Prostate gland (tissue), 2 donors: Measurements from ENCODE around the gene DNAJC11.

Experiments used
- POLR2A ChIP-seq: fragments of 450-650 bp; IDR thresholded peaks from one replicate; pipeline ENCODE4 v1.6.1; 2016; ENCODE audit warnings: antibody characterized with exemption, mild to moderate bottlenecking
- POLR2AphosphoS5 ChIP-seq: sonication (generic); formaldehyde crosslinking; IDR thresholded peaks from one replicate; pipeline ENCODE4 v1.6.1; 2017; ENCODE audit warnings: antibody characterized with exemption
- TF ChIP-seq, protein P1 (sequence below), 4 experiments: fragments of 200-600 bp in 2 of 4; fragments of 450-650 bp in 2 of 4; sonication (generic) in 2 of 4; IDR thresholded peaks; 1 replicate in 3 of 4; 2 replicates in 1 of 4; pipeline ENCODE4 v1.5.1; 2016 to 2019; ENCODE audit warnings: antibody characterized with exemption in 4 of 4, mild to moderate bottlenecking in 2 of 4, moderate library complexity in 2 of 4

DNA sequence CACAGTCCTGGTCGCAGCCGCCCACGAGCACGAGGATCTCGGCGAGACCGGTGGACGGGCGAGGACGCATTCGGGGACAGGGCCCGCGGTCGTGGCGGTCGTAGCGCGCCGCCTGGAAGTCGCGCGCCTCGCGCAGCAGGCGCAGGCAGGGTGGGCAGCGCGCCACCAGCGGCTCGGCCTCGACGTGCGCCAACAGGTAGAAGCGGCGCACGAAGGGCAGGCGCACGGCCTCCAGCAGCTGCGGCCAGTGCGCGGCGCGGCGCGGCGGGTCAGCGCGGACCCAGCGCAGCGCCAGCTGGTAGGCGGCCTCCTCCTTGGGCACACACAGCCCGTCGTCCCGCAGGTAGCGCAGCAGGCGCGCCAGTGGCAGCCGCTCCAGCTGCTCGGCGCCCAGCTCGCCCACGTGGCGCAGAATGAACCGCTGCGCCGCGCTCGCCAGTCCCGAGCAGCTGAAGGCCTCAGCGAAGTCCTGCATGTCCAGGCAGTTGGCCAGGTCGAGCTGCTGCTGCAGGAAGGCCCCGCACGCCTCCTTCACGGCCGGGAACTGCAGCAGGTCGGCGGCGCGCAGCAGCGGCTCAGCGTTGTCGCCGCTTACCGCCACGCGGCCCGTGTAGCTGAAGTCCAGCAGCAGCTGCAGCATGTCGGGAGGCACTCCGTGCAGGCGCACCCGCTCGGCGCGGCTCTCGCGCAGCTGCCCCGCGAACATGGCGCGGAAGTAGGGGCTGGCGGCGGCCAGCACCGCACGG is 99.5 kb downstream of the DNAJC11 start:
- TF ChIP-seq POLR2AphosphoS5: no peak
- TF ChIP-seq, protein P1, sequence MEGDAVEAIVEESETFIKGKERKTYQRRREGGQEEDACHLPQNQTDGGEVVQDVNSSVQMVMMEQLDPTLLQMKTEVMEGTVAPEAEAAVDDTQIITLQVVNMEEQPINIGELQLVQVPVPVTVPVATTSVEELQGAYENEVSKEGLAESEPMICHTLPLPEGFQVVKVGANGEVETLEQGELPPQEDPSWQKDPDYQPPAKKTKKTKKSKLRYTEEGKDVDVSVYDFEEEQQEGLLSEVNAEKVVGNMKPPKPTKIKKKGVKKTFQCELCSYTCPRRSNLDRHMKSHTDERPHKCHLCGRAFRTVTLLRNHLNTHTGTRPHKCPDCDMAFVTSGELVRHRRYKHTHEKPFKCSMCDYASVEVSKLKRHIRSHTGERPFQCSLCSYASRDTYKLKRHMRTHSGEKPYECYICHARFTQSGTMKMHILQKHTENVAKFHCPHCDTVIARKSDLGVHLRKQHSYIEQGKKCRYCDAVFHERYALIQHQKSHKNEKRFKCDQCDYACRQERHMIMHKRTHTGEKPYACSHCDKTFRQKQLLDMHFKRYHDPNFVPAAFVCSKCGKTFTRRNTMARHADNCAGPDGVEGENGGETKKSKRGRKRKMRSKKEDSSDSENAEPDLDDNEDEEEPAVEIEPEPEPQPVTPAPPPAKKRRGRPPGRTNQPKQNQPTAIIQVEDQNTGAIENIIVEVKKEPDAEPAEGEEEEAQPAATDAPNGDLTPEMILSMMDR (IDR thresholded peaks at IDR 0.05): peak in 2 of 4 experiments; percentile 7 to 11
- no peak for TF ChIP-seq POLR2A
